Liver (tissue), 3 donors: Measurements from ENCODE around the gene CYP2J2.
A peak's percentile ranks its signal among the peaks of the same experiment; 100 is the strongest.

Experiments used
- FOXA1 ChIP-seq: IDR thresholded peaks from 2 replicates; pipeline ENCODE4 v1.6.1; 2016; ENCODE audit warnings: antibody characterized with exemption
- RAD21 ChIP-seq, 2 donors: IDR thresholded peaks; 2 replicates each; pipeline ENCODE4 v1.6.1; 2016; ENCODE audit warnings: antibody characterized with exemption in 2 of 2, mild to moderate bottlenecking in 2 of 2
- TAF1 ChIP-seq: conservative IDR thresholded peaks from 2 replicates; pipeline ENCODE4 v1.6.1; 2016; ENCODE audit warnings: antibody characterized with exemption, mild to moderate bottlenecking
- YY1 ChIP-seq: IDR thresholded peaks from 2 replicates; pipeline ENCODE4 v1.6.1; 2016; ENCODE audit warnings: antibody characterized with exemption, mild to moderate bottlenecking
- TF ChIP-seq, protein P1 (sequence below): fragments of 150-350 bp; IDR thresholded peaks from 2 replicates; pipeline ENCODE4 v1.5.1; 2017; ENCODE audit warnings: improper control_type of control experiment, low read depth, low read length; ENCODE audit not compliant: missing input control
- TF ChIP-seq, protein P2 (sequence below): IDR thresholded peaks from 2 replicates; pipeline ENCODE4 v1.6.1; 2016; ENCODE audit warnings: antibody characterized with exemption
- donor health status: healthy.
- donor health status: healthy.

DNA sequence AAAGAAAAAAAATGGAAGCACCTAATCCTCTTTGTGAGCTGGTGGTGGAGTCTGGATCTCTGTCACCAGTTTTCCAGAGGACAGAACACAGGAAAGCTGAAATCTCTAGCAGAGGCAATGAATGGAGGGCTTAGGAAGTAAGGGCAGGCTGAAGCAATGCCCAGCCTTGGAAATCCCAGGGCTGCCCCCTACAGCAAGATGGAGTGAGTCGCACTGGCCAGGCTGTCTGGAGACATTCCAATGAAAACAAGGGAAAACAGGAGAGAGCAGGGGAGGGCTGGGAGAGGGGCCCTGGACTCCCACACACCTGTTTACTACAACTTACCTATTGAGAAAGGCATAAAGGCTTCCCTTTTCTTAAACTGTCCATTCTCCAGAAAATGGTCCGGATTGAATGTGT is 25.9 kb downstream of the CYP2J2 start:
- no peak for TF ChIP-seq YY1
- TF ChIP-seq TAF1, result no peak
- TF ChIP-seq, protein P1, sequence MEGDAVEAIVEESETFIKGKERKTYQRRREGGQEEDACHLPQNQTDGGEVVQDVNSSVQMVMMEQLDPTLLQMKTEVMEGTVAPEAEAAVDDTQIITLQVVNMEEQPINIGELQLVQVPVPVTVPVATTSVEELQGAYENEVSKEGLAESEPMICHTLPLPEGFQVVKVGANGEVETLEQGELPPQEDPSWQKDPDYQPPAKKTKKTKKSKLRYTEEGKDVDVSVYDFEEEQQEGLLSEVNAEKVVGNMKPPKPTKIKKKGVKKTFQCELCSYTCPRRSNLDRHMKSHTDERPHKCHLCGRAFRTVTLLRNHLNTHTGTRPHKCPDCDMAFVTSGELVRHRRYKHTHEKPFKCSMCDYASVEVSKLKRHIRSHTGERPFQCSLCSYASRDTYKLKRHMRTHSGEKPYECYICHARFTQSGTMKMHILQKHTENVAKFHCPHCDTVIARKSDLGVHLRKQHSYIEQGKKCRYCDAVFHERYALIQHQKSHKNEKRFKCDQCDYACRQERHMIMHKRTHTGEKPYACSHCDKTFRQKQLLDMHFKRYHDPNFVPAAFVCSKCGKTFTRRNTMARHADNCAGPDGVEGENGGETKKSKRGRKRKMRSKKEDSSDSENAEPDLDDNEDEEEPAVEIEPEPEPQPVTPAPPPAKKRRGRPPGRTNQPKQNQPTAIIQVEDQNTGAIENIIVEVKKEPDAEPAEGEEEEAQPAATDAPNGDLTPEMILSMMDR, result no peak
- TF ChIP-seq RAD21 (IDR thresholded peaks at IDR 0.05), result peak in 1 of 2 donors; percentile 9
- no peak for TF ChIP-seq FOXA1
- TF ChIP-seq, protein P2, sequence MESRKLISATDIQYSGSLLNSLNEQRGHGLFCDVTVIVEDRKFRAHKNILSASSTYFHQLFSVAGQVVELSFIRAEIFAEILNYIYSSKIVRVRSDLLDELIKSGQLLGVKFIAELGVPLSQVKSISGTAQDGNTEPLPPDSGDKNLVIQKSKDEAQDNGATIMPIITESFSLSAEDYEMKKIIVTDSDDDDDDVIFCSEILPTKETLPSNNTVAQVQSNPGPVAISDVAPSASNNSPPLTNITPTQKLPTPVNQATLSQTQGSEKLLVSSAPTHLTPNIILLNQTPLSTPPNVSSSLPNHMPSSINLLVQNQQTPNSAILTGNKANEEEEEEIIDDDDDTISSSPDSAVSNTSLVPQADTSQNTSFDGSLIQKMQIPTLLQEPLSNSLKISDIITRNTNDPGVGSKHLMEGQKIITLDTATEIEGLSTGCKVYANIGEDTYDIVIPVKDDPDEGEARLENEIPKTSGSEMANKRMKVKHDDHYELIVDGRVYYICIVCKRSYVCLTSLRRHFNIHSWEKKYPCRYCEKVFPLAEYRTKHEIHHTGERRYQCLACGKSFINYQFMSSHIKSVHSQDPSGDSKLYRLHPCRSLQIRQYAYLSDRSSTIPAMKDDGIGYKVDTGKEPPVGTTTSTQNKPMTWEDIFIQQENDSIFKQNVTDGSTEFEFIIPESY, result no peak
